HEK293 (cell line): Measurements from ENCODE around the gene ESPL1.

Experiments
- EGR2 ChIP-seq: fragments of 450-650 bp; formaldehyde crosslinking; IDR thresholded peaks from 2 replicates; pipeline ENCODE4 v1.5.1; 2016; ENCODE audit warnings: low read depth, missing biosample characterization, missing genetic modification characterization
- FEZF1 ChIP-seq: fragments of 450-650 bp; formaldehyde crosslinking; IDR thresholded peaks from 2 replicates; pipeline ENCODE4 v1.5.1; 2016; ENCODE audit warnings: missing biosample characterization, missing genetic modification characterization
- GLI2 ChIP-seq: fragments of 450-650 bp; formaldehyde crosslinking; IDR thresholded peaks from 2 replicates; pipeline ENCODE4; 2017; ENCODE audit warnings: missing biosample characterization, missing genetic modification characterization, low read depth, borderline replicate concordance
- HOXA7 ChIP-seq: sonication (generic); formaldehyde crosslinking; IDR thresholded peaks from 2 replicates; pipeline ENCODE4 v1.8.1; 2022; ENCODE audit warnings: missing genetic modification reagents, borderline replicate concordance
- KLF17 ChIP-seq: fragments of 450-650 bp; formaldehyde crosslinking; IDR thresholded peaks from 2 replicates; pipeline ENCODE4 v1.5.1; 2016; ENCODE audit warnings: missing biosample characterization, missing genetic modification characterization
- KLF9 ChIP-seq: fragments of 450-650 bp; formaldehyde crosslinking; IDR thresholded peaks from 2 replicates; pipeline ENCODE4 v1.5.1; 2016; ENCODE audit warnings: missing biosample characterization, missing genetic modification characterization, low read depth
- SETDB1 ChIP-seq: IDR thresholded peaks from one replicate; pipeline ENCODE4 v1.6.1; 2017; ENCODE audit warnings: mild to moderate bottlenecking, low read length, moderate library complexity, mixed read lengths; ENCODE audit not compliant: insufficient read length
- YY1 ChIP-seq: fragments of 450-650 bp; formaldehyde crosslinking; IDR thresholded peaks from 2 replicates; pipeline ENCODE4 v1.5.1; 2018; ENCODE audit warnings: missing biosample characterization, missing genetic modification characterization
- ZBTB11 ChIP-seq: fragments of 450-650 bp; formaldehyde crosslinking; conservative IDR thresholded peaks from 2 replicates; pipeline ENCODE4 v1.5.1; 2016; ENCODE audit warnings: low read depth, missing biosample characterization, missing genetic modification characterization
- ZFP69B ChIP-seq: fragments of 450-650 bp; formaldehyde crosslinking; IDR thresholded peaks from 2 replicates; pipeline ENCODE4 v1.5.1; 2016; ENCODE audit warnings: missing biosample characterization, missing genetic modification characterization
- ZNF133 ChIP-seq: fragments of 450-650 bp; formaldehyde crosslinking; IDR thresholded peaks from 2 replicates; pipeline ENCODE4 v1.5.1; 2016; ENCODE audit warnings: missing biosample characterization, missing genetic modification characterization
- ZNF157 ChIP-seq: fragments of 450-650 bp; formaldehyde crosslinking; IDR thresholded peaks from 2 replicates; pipeline ENCODE4 v1.5.1; 2016; ENCODE audit warnings: missing biosample characterization, missing genetic modification characterization
- ZNF16 ChIP-seq: fragments of 450-650 bp; formaldehyde crosslinking; IDR thresholded peaks from 2 replicates; pipeline ENCODE4 v1.5.1; 2016; ENCODE audit warnings: low read depth, missing biosample characterization, missing genetic modification characterization
- ZNF174 ChIP-seq: fragments of 450-650 bp; formaldehyde crosslinking; IDR thresholded peaks from 2 replicates; pipeline ENCODE4 v1.5.0; 2017; ENCODE audit warnings: missing biosample characterization, mild to moderate bottlenecking, missing genetic modification characterization
- ZNF26 ChIP-seq: fragments of 450-650 bp; formaldehyde crosslinking; IDR thresholded peaks from 2 replicates; pipeline ENCODE4 v1.5.1; 2016; ENCODE audit warnings: missing biosample characterization, missing genetic modification characterization
- ZNF266 ChIP-seq: fragments of 450-650 bp; formaldehyde crosslinking; IDR thresholded peaks from 2 replicates; pipeline ENCODE4 v1.5.1; 2016; ENCODE audit warnings: missing biosample characterization, missing genetic modification characterization, low read depth
- ZNF473 ChIP-seq: fragments of 450-650 bp; formaldehyde crosslinking; IDR thresholded peaks from 2 replicates; pipeline ENCODE4 v1.5.1; 2017; ENCODE audit warnings: missing biosample characterization, missing genetic modification characterization
- ZNF549 ChIP-seq: fragments of 450-650 bp; IDR thresholded peaks from 2 replicates; pipeline ENCODE4 v1.5.1; 2018; ENCODE audit warnings: missing biosample characterization, missing genetic modification characterization, mild to moderate bottlenecking, inconsistent platforms, moderate library complexity
- ZNF707 ChIP-seq: fragments of 450-650 bp; formaldehyde crosslinking; IDR thresholded peaks from 2 replicates; pipeline ENCODE4 v1.5.1; 2016; ENCODE audit warnings: missing biosample characterization, missing genetic modification characterization
- ZSCAN18 ChIP-seq: fragments of 450-650 bp; formaldehyde crosslinking; IDR thresholded peaks from 2 replicates; pipeline ENCODE4 v1.5.1; 2016; ENCODE audit warnings: missing biosample characterization, missing genetic modification characterization
- ZSCAN4 ChIP-seq: fragments of 450-650 bp; formaldehyde crosslinking; IDR thresholded peaks from 2 replicates; pipeline ENCODE4 v1.5.1; 2017; ENCODE audit warnings: missing biosample characterization, missing genetic modification characterization
- TF ChIP-seq, protein P1 (sequence below): fragments of 450-650 bp; formaldehyde crosslinking; IDR thresholded peaks from 2 replicates; pipeline ENCODE4 v1.5.1; 2016; ENCODE audit warnings: missing biosample characterization, missing genetic modification characterization, borderline replicate concordance
- TF ChIP-seq, protein P2 (sequence below): fragments of 450-650 bp; formaldehyde crosslinking; IDR thresholded peaks from 2 replicates; pipeline ENCODE4 v1.5.1; 2016; ENCODE audit warnings: missing biosample characterization, missing genetic modification characterization

The ESPL1 gene

DNA sequence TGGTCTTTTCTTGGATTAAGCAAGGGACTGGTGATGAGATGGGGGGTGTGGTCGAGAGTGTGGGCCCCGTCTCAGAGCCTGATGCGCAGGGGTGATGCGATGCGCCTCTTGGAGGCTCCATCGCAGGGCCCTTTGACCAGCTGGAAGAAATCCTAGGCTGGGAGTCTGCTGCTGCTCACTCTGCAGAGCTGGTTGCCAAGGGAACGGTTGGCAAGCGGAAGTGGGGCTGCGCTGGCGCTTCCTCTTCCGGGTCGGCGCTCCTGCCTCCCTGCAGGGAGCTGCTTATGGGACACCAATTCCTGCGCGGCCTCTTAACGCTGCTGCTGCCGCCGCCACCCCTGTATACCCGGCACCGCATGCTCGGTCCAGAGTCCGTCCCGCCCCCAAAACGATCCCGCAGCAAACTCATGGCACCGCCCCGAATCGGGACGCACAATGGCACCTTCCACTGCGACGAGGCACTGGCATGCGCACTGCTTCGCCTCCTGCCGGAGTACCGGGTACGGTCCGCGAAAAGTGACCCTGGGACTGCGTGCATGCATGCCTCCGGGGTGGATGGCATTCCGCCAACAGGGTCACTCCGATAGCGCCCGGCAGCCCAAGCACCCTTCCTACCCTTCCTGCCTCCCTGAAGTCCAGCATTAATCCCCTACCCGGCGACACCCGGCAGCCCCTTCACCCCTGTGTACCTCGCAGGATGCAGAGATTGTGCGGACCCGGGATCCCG lies 31.5 kb downstream of the ESPL1 start, which contains the start of gene MYG1 (continued):
- no peak for TF ChIP-seq ZNF26 (tag by site-specific recombination)
- TF ChIP-seq ZNF133: no peak
- TF ChIP-seq HOXA7 (CRISPR knock-in tag): no peak
- no peak for TF ChIP-seq ZNF473 (tag by site-specific recombination)
- TF ChIP-seq YY1: peak; percentile 86
- TF ChIP-seq KLF9: peak; percentile 84
- no peak for TF ChIP-seq ZSCAN18
- peak; percentile 59; the same call in 1 of the 2 replicates for TF ChIP-seq KLF17 (tag by site-specific recombination)
- no peak for TF ChIP-seq ZNF549
- no peak for TF ChIP-seq ZNF157 (tag by site-specific recombination)
- peak; percentile 56 for TF ChIP-seq FEZF1
- TF ChIP-seq ZFP69B (tag by site-specific recombination): peak; percentile 97
- peak; percentile 97 for TF ChIP-seq ZBTB11 (tag by site-specific recombination)
- TF ChIP-seq, protein P1, sequence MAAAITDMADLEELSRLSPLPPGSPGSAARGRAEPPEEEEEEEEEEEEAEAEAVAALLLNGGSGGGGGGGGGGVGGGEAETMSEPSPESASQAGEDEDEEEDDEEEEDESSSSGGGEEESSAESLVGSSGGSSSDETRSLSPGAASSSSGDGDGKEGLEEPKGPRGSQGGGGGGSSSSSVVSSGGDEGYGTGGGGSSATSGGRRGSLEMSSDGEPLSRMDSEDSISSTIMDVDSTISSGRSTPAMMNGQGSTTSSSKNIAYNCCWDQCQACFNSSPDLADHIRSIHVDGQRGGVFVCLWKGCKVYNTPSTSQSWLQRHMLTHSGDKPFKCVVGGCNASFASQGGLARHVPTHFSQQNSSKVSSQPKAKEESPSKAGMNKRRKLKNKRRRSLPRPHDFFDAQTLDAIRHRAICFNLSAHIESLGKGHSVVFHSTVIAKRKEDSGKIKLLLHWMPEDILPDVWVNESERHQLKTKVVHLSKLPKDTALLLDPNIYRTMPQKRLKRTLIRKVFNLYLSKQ: no peak
- TF ChIP-seq ZSCAN4 (tag by site-specific recombination): peak; percentile 21; the same call in 1 of the 2 replicates
- TF ChIP-seq ZNF174 (tag by site-specific recombination): no peak
- TF ChIP-seq ZNF707 (tag by site-specific recombination): peak; percentile 29; the same call in 1 of the 2 replicates
- no peak for TF ChIP-seq SETDB1
- TF ChIP-seq ZNF16 (tag by site-specific recombination): no peak
- TF ChIP-seq EGR2 (tag by site-specific recombination): no peak
- TF ChIP-seq, protein P2, sequence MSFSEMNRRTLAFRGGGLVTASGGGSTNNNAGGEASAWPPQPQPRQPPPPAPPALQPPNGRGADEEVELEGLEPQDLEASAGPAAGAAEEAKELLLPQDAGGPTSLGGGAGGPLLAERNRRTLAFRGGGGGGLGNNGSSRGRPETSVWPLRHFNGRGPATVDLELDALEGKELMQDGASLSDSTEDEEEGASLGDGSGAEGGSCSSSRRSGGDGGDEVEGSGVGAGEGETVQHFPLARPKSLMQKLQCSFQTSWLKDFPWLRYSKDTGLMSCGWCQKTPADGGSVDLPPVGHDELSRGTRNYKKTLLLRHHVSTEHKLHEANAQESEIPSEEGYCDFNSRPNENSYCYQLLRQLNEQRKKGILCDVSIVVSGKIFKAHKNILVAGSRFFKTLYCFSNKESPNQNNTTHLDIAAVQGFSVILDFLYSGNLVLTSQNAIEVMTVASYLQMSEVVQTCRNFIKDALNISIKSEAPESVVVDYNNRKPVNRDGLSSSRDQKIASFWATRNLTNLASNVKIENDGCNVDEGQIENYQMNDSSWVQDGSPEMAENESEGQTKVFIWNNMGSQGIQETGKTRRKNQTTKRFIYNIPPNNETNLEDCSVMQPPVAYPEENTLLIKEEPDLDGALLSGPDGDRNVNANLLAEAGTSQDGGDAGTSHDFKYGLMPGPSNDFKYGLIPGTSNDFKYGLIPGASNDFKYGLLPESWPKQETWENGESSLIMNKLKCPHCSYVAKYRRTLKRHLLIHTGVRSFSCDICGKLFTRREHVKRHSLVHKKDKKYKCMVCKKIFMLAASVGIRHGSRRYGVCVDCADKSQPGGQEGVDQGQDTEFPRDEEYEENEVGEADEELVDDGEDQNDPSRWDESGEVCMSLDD (tag by site-specific recombination): 0 out of 2 replicates have a peak, but pooled peaks have one; percentile 22
- no peak for TF ChIP-seq ZNF266 (tag by site-specific recombination)
- no peak for TF ChIP-seq GLI2
